Measurements from ENCODE around the gene TESMIN. TPM values are rescaled to one million over a fixed set of nuclear protein-coding genes. Genes with fewer than 3 reads are reported as not detected.

Gene TESMIN
- total RNA-seq, 1 donor from 2014 or later: 1.1 TPM

DNA sequence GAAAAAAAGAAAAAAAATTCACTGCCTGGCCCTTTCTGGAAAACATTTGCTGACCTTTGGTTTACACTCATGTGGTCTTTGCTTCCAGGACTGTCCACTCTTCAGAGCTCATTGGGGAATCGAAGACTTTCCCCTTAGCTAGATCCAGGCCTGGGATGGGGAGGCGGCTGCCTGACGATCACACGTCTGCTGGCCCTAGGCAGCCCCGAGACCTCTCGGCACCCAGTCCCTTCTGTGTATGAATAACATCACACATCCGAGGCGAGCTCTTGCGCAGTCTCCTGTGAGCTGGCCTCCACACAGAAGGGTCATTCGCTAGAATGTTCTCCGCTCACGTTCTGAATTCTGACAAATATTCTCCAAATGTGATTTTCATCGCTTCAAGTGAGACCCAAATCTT is 92.7 kb downstream of the TESMIN start:
- Mint-ChIP-seq H3K27me3 (ENCODE audit: low read depth, unreplicated experiment) (peaks cover 45% of the 10 kb centered on the region), H3K27ac (ENCODE audit: unreplicated experiment) (no peak overlapping the region), H3K9me3 (ENCODE audit: unreplicated experiment) (peaks cover 26% of the 10 kb centered on the region), H3K4me3 (ENCODE audit: unreplicated experiment) (no peak overlapping the region), H3K4me1 (ENCODE audit: low read depth, unreplicated experiment) (peaks cover 1% of the 10 kb centered on the region), H3K36me3 (ENCODE audit: low read depth, unreplicated experiment) (no peaks in the 10 kb centered on the region)
- Histone ChIP-seq H3K4me3 (ENCODE audit: insufficient read depth, low read depth, low read length) (no peak overlapping the region), H3K27me3 (ENCODE audit: insufficient read depth, low read length) (peaks cover 59% of the 10 kb centered on the region), H3K9me3 (ENCODE audit: insufficient read depth, low read depth, low read length) (peaks cover 23% of the 10 kb centered on the region), H3K4me1 (ENCODE audit: insufficient read depth, low read length) (peaks cover 14% of the 10 kb centered on the region), H3K79me2 (ENCODE audit: insufficient read depth, low read length) (no peaks in the 10 kb centered on the region), H3K36me3 (ENCODE audit: insufficient read depth, low read length) (no peaks in the 10 kb centered on the region), H3K9ac (ENCODE audit: low read length) (no peak overlapping the region), H4K20me1 (ENCODE audit: insufficient read depth, low read length) (peaks cover 13% of the 10 kb centered on the region), H2AFZ (ENCODE audit: low read depth, low read length) (no peak overlapping the region), H3K4me2 (ENCODE audit: low read length) (peak overlapping the region; percentile 74), H3K27ac (ENCODE audit: low read depth, low read length) (no peak overlapping the region)
- DNase-seq (ENCODE audit: low read depth) (peak; percentile 16), FAIRE-seq (no peak)
- TF ChIP-seq CTCF (IDR thresholded peaks at IDR 0.05; ENCODE audit: insufficient read depth, low read depth, low read length): no peak
- no peak for TF ChIP-seq EZH2 (IDR thresholded peaks at IDR 0.05; ENCODE audit: insufficient read depth, low read length)

- no peak for FAIRE-seq
- Histone ChIP-seq H3K27me3 (ENCODE audit: insufficient read depth, low read length) (peaks cover 53% of the 10 kb centered on the region), H3K27ac (ENCODE audit: low read depth, low read length) (no peak overlapping the region), H3K4me3 (ENCODE audit: insufficient read depth, low read depth, low read length) (no peak overlapping the region), H3K9me3 (ENCODE audit: insufficient read depth, low read depth, low read length) (peaks cover 18% of the 10 kb centered on the region), H3K9ac (ENCODE audit: low read length) (no peak overlapping the region), H2AFZ (ENCODE audit: low read depth, low read length) (no peak overlapping the region), H3K4me2 (ENCODE audit: low read length) (no peak overlapping the region), H4K20me1 (ENCODE audit: insufficient read depth, low read length) (peaks cover 13% of the 10 kb centered on the region), H3K79me2 (ENCODE audit: insufficient read depth, low read length) (no peaks in the 10 kb centered on the region), H3K36me3 (ENCODE audit: insufficient read depth, low read length) (no peaks in the 10 kb centered on the region), H3K4me1 (ENCODE audit: insufficient read depth, low read length) (peaks cover 14% of the 10 kb centered on the region)
- peaks cover 42% of the 10 kb centered on the region for H3K27me3 Mint-ChIP-seq (ENCODE audit: low read depth, unreplicated experiment)
- no peak overlapping the region for H3K4me3 Mint-ChIP-seq (ENCODE audit: unreplicated experiment)
- H3K4me1 Mint-ChIP-seq (ENCODE audit: low read depth, unreplicated experiment): peaks cover 1% of the 10 kb centered on the region
- no peak for TF ChIP-seq EZH2 (IDR thresholded peaks at IDR 0.05; ENCODE audit: insufficient read depth, low read length)
- TF ChIP-seq CTCF (IDR thresholded peaks at IDR 0.05; ENCODE audit: insufficient read depth, low read depth, low read length): no peak
- no peaks in the 10 kb centered on the region for H3K36me3 Mint-ChIP-seq (ENCODE audit: low read depth, unreplicated experiment)
- H3K9me3 Mint-ChIP-seq (ENCODE audit: unreplicated experiment): peaks cover 26% of the 10 kb centered on the region
- no peak for DNase-seq (ENCODE audit: low read depth)
- H3K27ac Mint-ChIP-seq (ENCODE audit: unreplicated experiment): no peak overlapping the region
These were observed 93.2 kb downstream of the TESMIN start for GRCh38 chr11:68658097-68658496.

Other genes with a start within 250 kb of the TESMIN start
- 23.4 and 26.3 TPM in 2 replicates for gene GAL, start 67.0 kb downstream of the TESMIN start, total RNA-seq
- 2.3 and 2.8 TPM in 2 replicates for gene CPT1A, start 90.4 kb upstream of the TESMIN start, total RNA-seq
- gene MRPL21, start 152.3 kb upstream of the TESMIN start, total RNA-seq: 67.4 and 69.1 TPM in 2 replicates
- gene IGHMBP2, start 152.4 kb upstream of the TESMIN start, total RNA-seq: 14.0 and 14.9 TPM in 2 replicates
- not detected in 2 replicates for gene MRGPRD, start 229.5 kb upstream of the TESMIN start, total RNA-seq